ENCODE results near the gene ADRA1B. TPM values are rescaled to one million over a fixed set of nuclear protein-coding genes. Genes with fewer than 3 reads are reported as not detected.

The ADRA1B gene
- total RNA-seq, 1 experiment from 2014 or later, result 0.29 TPM

- no TSS peak for BruUV-seq (replicated peaks)
- ChIA-PET CTCF (no interaction called here), POLR2A (ENCODE audit: unreplicated experiment) (no interaction called here)
- Histone ChIP-seq H3K9ac (ENCODE audit: low read length) (no peak overlapping the region), H3K27ac (ENCODE audit: low read length) (peak overlapping the region; percentile 63), H3K36me3 (ENCODE audit: low read depth, low read length) (no peaks in the 10 kb centered on the region), H3K4me1 (ENCODE audit: insufficient read depth, low read length) (peaks cover 17% of the 10 kb centered on the region), H3K79me2 (ENCODE audit: low read length) (no peaks in the 10 kb centered on the region), H3K4me3 (ENCODE audit: low read length) (no peak overlapping the region), H2AFZ (ENCODE audit: low read length) (0 out of 2 replicates have a peak overlapping the region, but pooled peaks have one; percentile 4), H4K20me1 (ENCODE audit: low read length) (no peaks in the 10 kb centered on the region), H3K9me2 (replicated peaks; ENCODE audit: low read length) (no peaks in the 10 kb centered on the region), H3K9me3 (ENCODE audit: low read length) (no peaks in the 10 kb centered on the region), H3K27me3 (ENCODE audit: low read length) (no peaks in the 10 kb centered on the region), H3K4me2 (ENCODE audit: low read length) (peak overlapping the region; percentile 16; the same call in 1 of the 2 replicates), H3F3A (ENCODE audit: low read length, unreplicated experiment) (no peaks in the 10 kb centered on the region)
- intact Hi-C loops (cut with micrococcal nuclease), result no loop called here
- ATAC-seq (peak; percentile 49), DNase-seq (peak; percentile 62)
- no peak for TF ChIP-seq EZH2phosphoT487 (IDR thresholded peaks at IDR 0.05; ENCODE audit: borderline replicate concordance, low read length)
- TF ChIP-seq CTCF (conservative IDR thresholded peaks at IDR 0.05; ENCODE audit: low read depth, low read length), result no peak
- no peak for TF ChIP-seq EZH2 (IDR thresholded peaks at IDR 0.05; ENCODE audit: low read length, unreplicated experiment)
Measured at GRCh38 chr5:159891371-159891770, 24.9 kb upstream of the ADRA1B start.

- H3K9me3 ChIP-seq (ENCODE audit: low read length), result no peaks in the 10 kb centered on the region
- intact Hi-C loops (cut with micrococcal nuclease), result no loop called here
- H3K9ac ChIP-seq (ENCODE audit: low read length), result no peak overlapping the region
- H4K20me1 ChIP-seq (ENCODE audit: low read length), result no peaks in the 10 kb centered on the region
- TF ChIP-seq EZH2 (IDR thresholded peaks at IDR 0.05; ENCODE audit: low read length, unreplicated experiment) (no peak), CTCF (conservative IDR thresholded peaks at IDR 0.05; ENCODE audit: low read depth, low read length) (no peak), EZH2phosphoT487 (IDR thresholded peaks at IDR 0.05; ENCODE audit: borderline replicate concordance, low read length) (no peak)
- H2AFZ ChIP-seq (ENCODE audit: low read length), result no peak overlapping the region
- H3K79me2 ChIP-seq (ENCODE audit: low read length), result no peaks in the 10 kb centered on the region
- no peaks in the 10 kb centered on the region for H3F3A ChIP-seq (ENCODE audit: low read length, unreplicated experiment)
- H3K27ac ChIP-seq (ENCODE audit: low read length), result no peak overlapping the region
- no peaks in the 10 kb centered on the region for H3K27me3 ChIP-seq (ENCODE audit: low read length)
- DNase-seq, result no peak
- ChIA-PET CTCF (no interaction called here), POLR2A (ENCODE audit: unreplicated experiment) (no interaction called here)
- no peak overlapping the region for H3K4me3 ChIP-seq (ENCODE audit: low read length)
- BruUV-seq (replicated peaks), result no TSS peak
- no peak overlapping the region for H3K4me2 ChIP-seq (ENCODE audit: low read length)
- H3K9me2 ChIP-seq (replicated peaks; ENCODE audit: low read length), result no peaks in the 10 kb centered on the region
- H3K36me3 ChIP-seq (ENCODE audit: low read depth, low read length), result no peaks in the 10 kb centered on the region
- no peak for ATAC-seq
- H3K4me1 ChIP-seq (ENCODE audit: insufficient read depth, low read length), result peaks cover 24% of the 10 kb centered on the region
Measured at GRCh38 chr5:159893040-159893695, 23.1 kb upstream of the ADRA1B start.

- Histone ChIP-seq H3K9me3 (ENCODE audit: low read length) (no peaks in the 10 kb centered on the region), H3K27ac (ENCODE audit: low read length) (no peak overlapping the region), H3K4me3 (ENCODE audit: low read length) (no peak overlapping the region), H3K79me2 (ENCODE audit: low read length) (no peaks in the 10 kb centered on the region), H3K4me2 (ENCODE audit: low read length) (no peak overlapping the region), H3K9ac (ENCODE audit: low read length) (no peak overlapping the region), H2AFZ (ENCODE audit: low read length) (no peak overlapping the region), H4K20me1 (ENCODE audit: low read length) (no peaks in the 10 kb centered on the region), H3K4me1 (ENCODE audit: insufficient read depth, low read length) (peaks cover 32% of the 10 kb centered on the region), H3F3A (ENCODE audit: low read length, unreplicated experiment) (no peaks in the 10 kb centered on the region), H3K9me2 (replicated peaks; ENCODE audit: low read length) (no peaks in the 10 kb centered on the region), H3K27me3 (ENCODE audit: low read length) (no peaks in the 10 kb centered on the region), H3K36me3 (ENCODE audit: low read depth, low read length) (no peaks in the 10 kb centered on the region)
- TF ChIP-seq CTCF (conservative IDR thresholded peaks at IDR 0.05; ENCODE audit: low read depth, low read length) (no peak), EZH2 (IDR thresholded peaks at IDR 0.05; ENCODE audit: low read length, unreplicated experiment) (no peak), EZH2phosphoT487 (IDR thresholded peaks at IDR 0.05; ENCODE audit: borderline replicate concordance, low read length) (no peak)
- DNase-seq (no peak), ATAC-seq (no peak)
- ChIA-PET CTCF (no interaction called here), POLR2A (ENCODE audit: unreplicated experiment) (no interaction called here)
- BruUV-seq (replicated peaks), result no TSS peak
- intact Hi-C loops (cut with micrococcal nuclease), result no loop called here
Measured at GRCh38 chr5:159894149-159894720, 22.0 kb upstream of the ADRA1B start.
